GM18907 (cell line): ENCODE results near the gene PA2G4.

Experiments used
- ATAC-seq: cut with Tn5 transposase; IDR thresholded peaks from one replicate; pipeline ENCODE4 v1.9.1; 2021; ENCODE audit warnings: mild to moderate bottlenecking, moderate library complexity; ENCODE audit not compliant: unreplicated experiment

PA2G4 gene

DNA sequence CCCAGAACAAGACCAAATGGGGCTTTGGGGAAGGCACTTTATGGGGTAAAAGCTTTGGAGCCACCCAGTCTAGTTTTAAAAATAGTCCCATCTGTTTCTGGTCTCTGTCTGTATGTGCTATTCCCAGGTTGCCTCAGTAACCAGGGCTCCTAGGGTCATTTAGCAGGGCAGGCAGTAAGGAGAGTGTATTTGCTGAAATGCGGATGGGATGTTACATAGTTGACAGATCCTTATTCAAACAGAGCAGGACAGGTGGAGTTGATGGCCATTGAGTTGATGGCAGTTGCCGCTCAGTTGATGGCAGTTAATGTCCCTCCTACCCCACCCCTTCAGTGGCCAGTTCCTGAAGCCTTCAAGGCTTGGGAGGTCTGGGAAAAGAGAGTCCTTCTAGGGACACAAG is 18.3 kb downstream of the PA2G4 start:
- ATAC-seq = no peak

DNA sequence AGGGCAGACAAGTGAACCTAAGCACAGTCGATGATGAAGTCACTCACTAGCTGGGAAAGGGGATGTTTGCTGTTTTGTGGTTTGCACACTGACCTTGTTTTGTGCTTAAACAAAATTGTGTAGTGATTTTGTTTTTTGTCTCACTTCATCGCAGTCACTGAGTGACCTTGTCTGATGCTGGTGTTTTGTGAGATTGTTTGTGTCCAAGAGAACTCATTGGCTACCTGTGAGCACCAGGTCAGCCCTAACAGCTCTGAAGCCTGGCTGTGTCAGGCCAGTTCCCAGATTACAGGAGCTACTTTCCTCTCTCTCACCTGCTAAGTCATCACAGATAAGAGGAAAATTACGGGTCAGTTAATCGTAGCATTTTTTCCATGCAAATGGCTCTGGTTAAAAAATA is 19.8 kb downstream of the PA2G4 start:
- ATAC-seq = no peak

DNA sequence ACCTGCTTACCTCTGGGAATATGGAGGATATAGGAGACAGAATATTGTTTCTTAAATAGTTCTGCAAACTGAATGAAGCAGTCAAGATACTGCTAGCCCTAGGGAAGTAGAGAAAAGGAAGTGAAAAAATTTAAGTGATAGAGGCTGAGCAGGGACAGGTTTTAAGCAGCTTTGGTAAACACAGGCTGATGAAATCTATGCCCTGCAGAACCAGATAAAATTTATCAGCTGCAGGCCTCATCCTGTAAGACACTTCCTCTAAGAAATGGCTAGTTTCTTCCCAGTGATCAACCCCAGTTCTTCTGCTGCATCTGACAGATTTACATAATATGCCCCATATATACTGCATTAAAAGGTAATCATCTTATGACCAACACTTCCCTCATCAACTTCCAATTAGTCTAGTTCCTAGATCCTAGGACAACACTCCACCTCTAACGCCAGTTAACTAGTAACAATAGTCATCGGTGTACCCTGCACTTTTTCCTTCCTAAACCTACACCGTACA is 22.4 kb downstream of the PA2G4 start:
- ATAC-seq = no peak

DNA sequence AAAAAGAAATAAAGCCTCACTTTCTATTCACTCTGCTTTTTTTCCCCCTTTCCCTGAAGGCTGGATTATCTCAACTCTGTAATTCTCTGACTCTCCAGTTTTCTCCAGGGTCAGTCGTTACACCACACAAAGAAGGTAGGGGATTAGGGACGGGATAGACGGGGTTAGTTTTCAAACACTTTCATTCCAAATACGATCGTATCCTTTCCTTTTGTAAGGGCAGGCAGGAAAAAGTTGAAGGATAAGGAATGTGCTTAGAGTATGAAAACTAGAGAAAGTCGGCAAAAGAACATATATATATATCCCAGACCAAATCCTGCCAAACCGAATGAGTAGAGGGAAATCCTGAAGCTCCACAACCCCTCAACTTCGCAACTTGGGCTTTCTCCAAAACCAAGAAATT is 23.1 kb downstream of the PA2G4 start:
- ATAC-seq = no peak

DNA sequence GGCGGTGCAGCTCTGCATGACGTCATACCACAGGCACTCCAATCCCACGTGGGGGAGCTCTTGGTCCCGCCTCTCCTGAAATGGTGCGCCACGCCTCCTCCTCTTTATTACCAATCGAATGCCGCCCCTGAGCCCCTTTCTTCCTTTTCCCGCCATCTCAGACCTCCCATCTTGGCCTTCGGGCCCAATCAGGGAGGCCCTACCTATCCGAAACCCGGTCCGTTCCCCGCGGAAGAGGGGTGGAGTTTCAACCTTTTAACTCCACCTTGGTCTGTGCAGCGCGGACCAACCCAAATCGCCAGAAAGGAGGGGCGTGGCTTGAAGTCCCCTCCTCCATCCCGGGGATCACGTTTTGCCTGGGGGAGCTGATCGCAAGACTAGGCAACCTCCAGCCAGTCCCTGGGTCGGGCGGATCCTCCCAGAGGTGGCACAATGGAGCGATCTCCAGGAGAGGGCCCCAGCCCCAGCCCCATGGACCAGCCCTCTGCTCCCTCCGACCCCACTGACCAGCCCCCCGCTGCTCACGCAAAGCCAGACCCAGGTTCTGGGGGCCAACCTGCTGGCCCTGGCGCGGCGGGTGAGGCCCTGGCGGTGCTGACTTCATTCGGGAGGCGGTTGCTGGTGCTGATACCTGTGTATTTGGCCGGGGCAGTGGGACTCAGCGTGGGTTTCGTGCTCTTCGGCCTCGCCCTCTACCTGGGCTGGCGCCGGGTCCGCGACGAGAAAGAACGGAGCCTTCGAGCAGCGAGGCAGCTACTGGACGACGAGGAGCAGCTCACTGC is 23.7 kb downstream of the PA2G4 start, which contains the start of gene ESYT1:
Gene ESYT1 (plus strand): TSS at position 380 of the 782 bp plus-strand sequence. CDS start 53 bp downstream, at position 433.
- ATAC-seq = peak; percentile 88

DNA sequence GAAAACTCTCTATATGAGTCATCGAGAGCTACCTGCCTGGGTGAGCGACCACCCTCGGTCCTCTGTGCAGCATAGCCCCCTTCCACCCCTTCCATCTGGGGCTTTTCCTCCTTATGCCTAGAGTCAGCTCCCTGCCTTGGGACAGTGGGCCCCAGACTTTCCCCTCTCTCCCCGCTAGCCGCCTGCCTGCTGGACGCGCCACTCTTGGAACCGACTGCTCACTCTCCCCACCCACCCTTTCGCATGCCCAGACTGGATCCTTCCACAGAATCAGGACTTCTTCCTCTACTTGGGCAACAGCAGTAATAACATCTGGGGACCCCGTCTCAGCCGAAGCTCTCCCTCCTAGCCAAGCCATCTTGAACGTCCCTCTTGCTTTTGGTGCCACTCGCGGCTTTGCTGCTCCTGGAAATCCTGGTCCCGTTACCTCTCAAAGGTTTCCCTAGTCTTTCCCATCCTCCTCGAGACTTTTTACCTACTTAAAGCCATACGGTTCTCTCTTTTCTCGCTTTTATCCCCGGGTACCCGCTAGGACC is 24.4 kb downstream of the PA2G4 start:
- no peak for ATAC-seq

DNA sequence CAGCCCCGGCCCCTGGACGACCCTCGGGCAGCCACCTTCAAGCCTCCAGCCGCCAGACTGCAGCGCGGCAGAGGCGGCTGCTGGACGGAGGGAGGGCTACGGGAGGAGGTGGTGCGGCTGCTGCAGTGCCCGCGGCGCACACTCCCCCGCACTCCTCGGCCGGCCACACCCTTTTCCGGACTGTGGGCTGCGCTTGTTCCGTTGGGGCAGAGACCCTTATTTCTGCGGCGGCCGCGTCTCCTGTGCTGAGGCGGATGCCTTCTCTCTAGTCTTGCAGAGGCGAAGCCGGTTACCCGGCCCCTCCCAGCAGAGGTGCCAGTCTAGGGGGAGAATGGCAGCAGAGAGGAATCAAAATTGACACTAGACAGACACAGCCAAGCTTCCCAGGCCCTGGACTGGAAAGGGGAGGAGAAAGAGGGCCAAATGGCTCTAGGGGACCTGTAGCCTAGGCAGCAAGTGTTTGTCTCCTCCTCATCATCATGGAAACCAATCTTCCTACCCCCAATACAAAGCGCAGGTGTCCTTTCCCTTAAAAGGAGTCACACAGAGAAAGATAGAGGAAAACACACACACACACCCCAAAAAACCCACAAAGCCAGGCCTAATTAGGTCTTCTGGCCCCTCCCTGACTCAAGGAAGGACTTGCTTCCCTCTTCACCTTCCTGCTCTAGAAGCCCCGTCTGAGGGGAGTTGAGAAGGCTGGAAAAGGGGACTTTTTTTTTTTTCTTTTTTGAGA is 25.0 kb downstream of the PA2G4 start:
- ATAC-seq = peak; percentile 34

DNA sequence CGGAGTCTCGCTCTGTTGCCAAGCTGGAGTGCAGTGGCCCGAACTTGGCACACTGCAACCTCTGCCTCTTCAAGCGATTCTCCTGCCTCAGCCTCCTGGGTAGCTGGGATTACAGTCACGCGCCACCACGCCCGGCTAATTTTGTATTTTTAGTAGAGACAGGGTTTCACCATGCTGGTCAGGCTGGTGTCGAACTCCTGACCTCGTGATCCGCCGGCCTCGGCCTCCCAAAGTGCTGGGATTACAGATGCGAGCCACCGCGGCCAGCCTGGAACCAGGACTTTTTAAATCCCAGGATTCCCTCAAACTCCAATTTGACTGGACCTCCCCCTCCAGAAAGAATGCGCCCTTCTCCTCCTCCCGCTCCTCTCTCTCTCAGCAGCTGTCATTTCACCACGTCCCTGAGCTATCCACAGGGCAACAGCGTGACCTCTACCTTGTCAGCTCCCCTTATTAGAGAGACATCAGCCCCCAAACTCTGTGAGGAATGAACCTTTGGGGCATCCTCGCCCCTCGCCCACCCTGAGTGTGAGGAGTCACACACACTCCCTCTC is 25.7 kb downstream of the PA2G4 start:
- ATAC-seq = no peak

DNA sequence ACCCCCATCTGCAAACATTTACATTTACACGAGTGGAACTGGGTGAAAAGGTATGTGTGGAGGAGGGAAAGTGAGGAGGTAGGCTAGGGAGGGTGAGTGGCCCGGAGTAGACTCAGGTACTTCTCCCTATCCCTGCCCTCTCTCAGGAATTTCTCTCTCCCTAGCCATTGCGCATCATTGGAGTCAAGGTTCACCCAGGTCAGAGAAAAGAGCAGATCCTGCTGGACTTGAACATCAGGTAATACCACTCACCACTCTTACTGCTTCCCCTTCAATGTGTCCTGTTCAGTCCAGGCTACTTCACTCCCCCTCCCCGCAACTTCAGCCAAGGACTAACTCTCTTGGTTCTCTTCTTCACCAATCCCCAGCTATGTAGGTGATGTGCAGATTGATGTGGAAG is 26.5 kb downstream of the PA2G4 start:
- no peak for ATAC-seq

DNA sequence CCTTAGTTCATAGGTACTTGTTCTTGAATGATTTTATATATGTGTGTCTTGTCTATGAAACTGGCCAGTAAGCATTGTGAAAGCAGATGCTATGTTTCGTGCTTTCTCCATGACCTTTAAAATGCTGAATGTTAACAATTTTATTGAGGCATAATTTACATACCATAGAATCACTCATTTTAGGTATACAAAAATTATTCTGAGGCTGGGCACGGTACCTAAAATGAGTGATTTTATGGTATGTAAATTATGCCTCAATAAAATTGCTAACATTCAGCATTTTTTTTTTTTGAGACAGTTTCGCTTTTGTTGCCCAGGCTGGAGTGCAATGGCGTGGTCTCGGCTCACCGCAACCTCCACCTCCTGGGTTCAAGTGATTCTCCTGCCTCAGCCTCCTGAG is 30.5 kb downstream of the PA2G4 start:
- ATAC-seq = no peak

DNA sequence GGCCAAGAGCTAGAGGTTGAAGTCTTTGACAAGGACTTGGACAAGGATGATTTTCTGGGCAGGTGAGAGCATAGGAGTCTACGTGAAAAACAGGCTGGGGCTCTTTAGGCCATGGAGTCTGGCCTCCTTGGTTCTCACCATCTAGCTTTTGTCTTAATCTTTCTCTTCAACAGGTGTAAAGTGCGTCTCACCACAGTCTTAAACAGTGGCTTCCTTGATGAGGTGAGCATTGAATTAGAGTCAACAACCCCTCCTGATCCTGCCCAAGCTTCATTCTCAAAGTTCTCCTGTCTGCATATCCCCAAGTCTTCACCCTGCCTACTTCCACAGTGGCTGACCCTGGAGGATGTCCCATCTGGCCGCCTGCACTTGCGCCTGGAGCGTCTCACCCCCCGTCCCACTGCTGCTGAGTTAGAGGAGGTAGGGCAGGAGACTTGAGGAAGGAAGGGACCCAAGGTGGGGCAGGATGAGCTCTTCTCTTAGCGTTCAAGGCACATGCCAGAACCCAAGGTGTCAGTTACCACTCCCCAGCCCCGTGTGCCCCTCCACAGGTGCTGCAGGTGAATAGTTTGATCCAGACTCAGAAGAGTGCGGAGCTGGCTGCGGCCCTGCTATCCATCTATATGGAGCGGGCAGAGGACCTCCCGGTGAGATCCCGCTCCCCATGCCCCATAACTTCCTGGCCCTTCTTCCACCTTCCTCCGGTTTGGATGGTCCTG is 33.7 kb downstream of the PA2G4 start:
- ATAC-seq = no peak

DNA sequence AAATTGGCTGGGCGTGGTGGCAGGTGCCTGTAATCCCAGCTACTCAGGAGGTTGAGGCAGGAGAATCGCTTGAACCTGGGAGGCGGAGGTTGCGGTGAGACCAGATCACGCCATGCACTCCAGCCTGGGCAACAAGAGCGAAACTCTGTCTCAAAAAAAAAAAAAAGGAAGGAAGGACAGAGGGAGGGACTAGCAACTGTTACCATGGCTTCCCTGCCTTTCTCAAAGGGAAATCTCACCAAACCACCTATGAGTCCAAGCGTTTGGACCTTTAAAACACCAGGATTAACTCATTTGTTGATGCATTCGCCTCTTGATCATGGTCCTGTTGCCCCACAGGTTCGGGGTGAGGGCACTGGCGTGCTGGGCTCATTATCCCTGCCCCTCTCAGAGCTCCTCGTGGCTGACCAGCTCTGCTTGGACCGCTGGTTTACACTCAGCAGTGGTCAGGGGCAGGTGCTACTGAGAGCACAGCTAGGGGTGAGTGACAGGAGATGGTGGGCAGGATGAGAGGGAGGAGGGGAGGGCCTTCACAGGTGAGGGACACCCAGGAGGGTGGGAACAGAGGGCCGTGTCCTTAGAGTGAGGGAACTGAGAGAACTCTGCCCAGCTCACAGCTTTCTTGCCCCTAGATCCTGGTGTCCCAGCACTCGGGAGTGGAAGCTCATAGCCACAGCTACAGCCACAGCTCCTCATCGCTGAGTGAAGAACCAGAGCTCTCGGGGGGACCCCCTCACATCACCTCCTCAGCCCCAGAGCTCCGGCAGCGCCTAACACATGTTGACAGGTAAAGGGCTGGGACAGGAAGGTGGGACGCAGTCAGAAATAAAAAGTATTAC is 37.8 kb downstream of the PA2G4 start:
- no peak for ATAC-seq

DNA sequence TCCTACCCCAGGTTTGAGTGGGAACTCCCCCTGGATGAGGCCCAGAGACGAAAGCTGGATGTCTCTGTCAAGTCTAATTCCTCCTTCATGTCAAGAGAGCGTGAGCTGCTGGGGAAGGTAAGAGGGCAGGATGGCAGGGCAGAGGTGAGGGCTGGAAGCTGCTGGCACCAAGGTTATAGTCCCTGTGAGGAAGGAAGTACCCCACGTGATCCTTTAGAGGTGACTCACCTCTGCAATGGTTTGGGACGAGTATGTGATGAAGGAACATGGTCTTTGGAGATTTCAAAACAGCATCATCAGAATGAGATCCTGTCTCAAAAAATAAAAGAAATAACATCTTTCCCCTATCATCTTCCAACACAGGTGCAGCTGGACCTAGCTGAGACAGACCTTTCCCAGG is 38.9 kb downstream of the PA2G4 start:
- ATAC-seq = no peak

DNA sequence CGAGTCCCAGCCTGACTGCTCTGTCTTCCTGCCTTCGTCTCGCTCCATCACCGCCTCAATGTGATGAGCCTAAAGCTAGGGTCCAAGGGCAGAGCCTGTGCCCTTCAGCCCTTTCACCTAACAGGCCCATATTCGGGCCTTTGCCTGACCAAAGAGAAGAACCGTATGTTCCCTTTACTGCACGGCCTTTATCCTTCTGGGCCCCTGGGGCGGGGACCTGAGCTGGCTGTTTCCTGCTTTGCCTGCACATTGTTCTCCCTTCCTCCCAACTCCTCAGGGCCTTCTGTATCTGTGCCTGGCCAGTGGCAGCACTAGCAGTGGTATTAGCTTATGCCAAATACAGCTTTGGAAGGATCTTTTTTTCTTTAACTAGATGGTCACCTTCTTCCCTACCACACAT is 39.5 kb downstream of the PA2G4 start:
- ATAC-seq = no peak

DNA sequence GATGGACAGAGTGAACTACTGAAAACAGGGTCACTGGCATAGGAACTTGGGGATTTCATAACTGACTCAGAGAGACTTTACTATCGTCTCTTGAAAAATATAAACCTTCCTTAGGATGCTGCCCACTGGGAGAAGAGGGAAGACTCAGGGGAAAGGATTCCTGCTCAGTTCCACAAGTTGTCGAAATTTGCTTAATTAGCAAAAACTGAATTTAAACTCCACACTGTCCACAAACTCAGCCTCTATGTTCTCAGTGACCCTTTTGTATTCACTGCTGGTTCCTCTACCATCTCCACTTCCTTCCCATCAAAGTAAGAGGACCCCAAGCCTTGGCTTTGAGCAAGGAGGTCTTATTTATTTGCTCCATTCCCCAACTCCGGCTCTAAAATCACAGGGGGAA is 40.9 kb downstream of the PA2G4 start:
- ATAC-seq = no peak

DNA sequence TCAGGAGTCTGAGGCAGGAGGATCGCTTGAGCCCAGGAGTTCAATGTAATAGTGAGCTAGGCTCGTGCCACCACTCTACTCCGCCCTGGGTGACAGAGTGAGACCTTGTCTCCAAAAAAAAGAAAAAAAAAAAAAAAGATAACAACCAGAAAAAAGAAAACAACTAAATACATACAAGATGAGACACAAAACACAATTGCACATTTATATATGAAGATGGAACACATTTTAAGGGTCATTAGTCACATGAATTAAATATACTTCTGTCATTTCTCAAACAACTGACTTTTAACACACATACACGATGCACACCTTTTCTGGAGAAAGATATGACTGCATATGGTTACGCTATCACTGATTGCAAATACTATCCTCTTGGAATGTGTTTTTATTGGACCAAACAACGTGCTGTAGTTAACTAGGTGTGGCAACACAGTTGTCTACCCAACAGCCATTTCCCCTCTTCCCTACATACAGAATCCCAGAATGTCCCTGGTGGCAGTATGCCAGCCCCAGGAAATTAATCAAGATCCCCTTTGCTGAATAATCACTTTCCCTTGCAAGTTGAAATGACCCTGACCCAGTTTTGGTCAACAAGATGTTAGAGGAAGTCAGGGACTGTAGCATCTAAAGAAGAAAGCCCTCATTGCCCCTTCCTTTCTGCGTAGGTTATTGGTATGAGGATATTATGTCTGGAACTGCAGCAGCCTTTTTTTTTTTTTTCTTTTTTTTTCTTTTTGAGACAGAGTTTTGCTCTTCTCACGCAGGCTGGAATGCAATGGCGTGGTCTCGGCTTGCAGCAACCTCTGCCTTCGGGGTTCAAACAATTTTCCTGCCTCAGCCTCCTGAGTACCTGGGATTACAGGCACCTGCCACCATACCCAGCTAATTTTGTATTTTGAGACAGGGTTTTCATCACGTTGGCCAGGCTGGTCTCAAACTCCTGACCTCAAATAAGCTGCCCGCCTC is 42.4 kb downstream of the PA2G4 start:
- ATAC-seq = no peak

DNA sequence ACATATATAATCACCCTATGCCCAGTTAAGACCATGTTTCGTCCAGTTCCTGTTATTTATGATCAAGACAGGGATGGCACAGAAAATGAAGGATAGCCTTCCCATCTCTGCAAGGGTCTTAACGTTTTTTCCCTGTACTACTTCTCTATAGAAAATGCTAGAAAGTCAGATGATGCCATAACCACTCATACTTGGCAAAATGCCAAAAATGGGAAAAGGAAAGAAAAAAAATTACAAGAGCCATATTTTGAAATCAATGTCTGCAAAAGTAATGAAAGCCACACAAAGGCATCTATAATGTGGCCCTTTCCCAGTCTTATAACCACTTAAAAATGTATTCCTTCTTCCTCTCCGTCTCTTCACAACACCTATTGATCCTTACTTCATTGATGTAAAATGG is 46.2 kb downstream of the PA2G4 start:
- no peak for ATAC-seq

DNA sequence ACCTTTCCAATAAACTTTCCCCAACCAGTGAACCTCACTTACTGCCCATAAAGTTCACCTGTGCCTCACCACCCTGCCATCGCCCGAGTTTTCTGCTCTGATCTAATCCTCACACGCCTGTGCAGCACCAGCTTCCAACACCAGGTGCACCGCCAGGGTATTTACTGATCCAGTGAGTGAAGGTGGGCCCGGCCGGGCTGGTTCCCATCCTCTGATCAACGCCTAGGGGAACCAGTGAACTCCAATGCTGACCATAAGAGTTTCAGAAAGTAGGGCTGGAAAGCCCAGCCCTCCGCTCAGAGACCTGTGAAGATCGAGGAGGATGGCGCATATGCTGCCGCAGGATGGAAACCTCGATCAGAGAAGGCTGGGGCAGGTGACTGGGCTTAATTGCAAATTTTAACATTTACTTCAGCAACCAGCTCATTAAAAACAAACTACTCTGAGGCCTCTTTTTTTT is 47.3 kb downstream of the PA2G4 start:
- ATAC-seq = peak; percentile 47
